ENCODE measurements around the gene KIF26A. TPM values are rescaled to one million over a fixed set of nuclear protein-coding genes. Genes with fewer than 3 reads are reported as not detected.

KIF26A gene
- total RNA-seq, 4 donors from 2014 or later: 3.3 to 6.2 (median 4.9) TPM

GRCh38 chr14:104095426-104096310, 42.7 kb upstream of the KIF26A start:
- Histone ChIP-seq H3K36me3 (no peaks in the 10 kb centered on the region), H3K9me3 (no peaks in the 10 kb centered on the region), H3K4me3 (replicated peaks in 1 of 3) (no peak overlapping the region), H3K4me1 (peaks cover 4 to 8% of the 10 kb centered on the region in 2 donors), H3K27me3 (no peaks in the 10 kb centered on the region), H3K27ac (no peak overlapping the region)
- TF ChIP-seq POLR2A (IDR thresholded peaks at IDR 0.05) (no peak), CTCF (IDR thresholded peaks at IDR 0.05) (no peak)
- 90 to 96% methylated on average over 17 to 24 of the region's 31 CpGs for WGBS, 2 donors
- intact Hi-C loops (cut with DNase I): loop anchor here (5.0 kb wide), 1 partner anchor 37 kb away; no protein-coding TSS in a partner anchor
- DNase-seq: no peak

GRCh38 chr14:104096318-104096717, 42.1 kb upstream of the KIF26A start:
- H3K9me3 ChIP-seq: no peaks in the 10 kb centered on the region
- no peaks in the 10 kb centered on the region for H3K27me3 ChIP-seq
- no peak for DNase-seq
- intact Hi-C loops (cut with DNase I): loop anchor here (5.0 kb wide), 1 partner anchor 36 kb away; no protein-coding TSS in a partner anchor
- H3K4me1 ChIP-seq: peaks cover 4 to 14% of the 10 kb centered on the region in 2 donors
- no peak overlapping the region for H3K27ac ChIP-seq
- H3K36me3 ChIP-seq: no peaks in the 10 kb centered on the region
- TF ChIP-seq POLR2A (IDR thresholded peaks at IDR 0.05): no peak
- no peak for TF ChIP-seq CTCF (IDR thresholded peaks at IDR 0.05)
- no peak overlapping the region for H3K4me3 ChIP-seq (replicated peaks in 1 of 3)
- 86 to 92% methylated on average over 10 to 14 of the region's 14 CpGs for WGBS, 2 donors

- Histone ChIP-seq H3K9me3 (no peaks in the 10 kb centered on the region), H3K4me3 (replicated peaks in 1 of 3) (no peak overlapping the region), H3K4me1 (peaks cover 4 to 14% of the 10 kb centered on the region in 2 donors), H3K27me3 (no peaks in the 10 kb centered on the region), H3K27ac (no peak overlapping the region), H3K36me3 (no peaks in the 10 kb centered on the region)
- WGBS, 2 donors: 73 to 75% methylated on average over 15 to 16 of the region's 25 CpGs
- no peak for DNase-seq
- intact Hi-C loops (cut with DNase I): loop anchor here (5.0 kb wide), 1 partner anchor 35 kb away; no protein-coding TSS in a partner anchor
- TF ChIP-seq POLR2A (IDR thresholded peaks at IDR 0.05) (no peak), CTCF (IDR thresholded peaks at IDR 0.05) (no peak)
Observed at GRCh38 chr14:104096751-104097700, 41.4 kb upstream of the KIF26A start.

GRCh38 chr14:104098272-104099095, 39.9 kb upstream of the KIF26A start:
- Histone ChIP-seq H3K4me1 (peaks cover 4 to 16% of the 10 kb centered on the region in 2 donors), H3K27ac (no peak overlapping the region), H3K4me3 (replicated peaks in 1 of 3) (no peak overlapping the region), H3K27me3 (no peaks in the 10 kb centered on the region), H3K9me3 (no peaks in the 10 kb centered on the region), H3K36me3 (no peaks in the 10 kb centered on the region)
- TF ChIP-seq POLR2A (IDR thresholded peaks at IDR 0.05) (no peak), CTCF (IDR thresholded peaks at IDR 0.05) (no peak)
- DNase-seq: no peak
- WGBS, 2 donors: 92 to 95% methylated on average over 16 to 17 of the region's 25 CpGs
- intact Hi-C loops (cut with DNase I): loop anchor here (5.0 kb wide), 1 partner anchor 34 kb away; no protein-coding TSS in a partner anchor
